GM19025 (cell line): ENCODE measurements around the gene SERP2.

ENCODE experiments used
- ATAC-seq: cut with Tn5 transposase; IDR thresholded peaks from one replicate; pipeline ENCODE4 v1.9.1; 2021; ENCODE audit warnings: mild to moderate bottlenecking, low read depth, moderate library complexity; ENCODE audit not compliant: unreplicated experiment

The SERP2 gene

GRCh38 chr13:44407891-44408290 lies 34.3 kb downstream of the SERP2 start:
- ATAC-seq: no peak

DNA sequence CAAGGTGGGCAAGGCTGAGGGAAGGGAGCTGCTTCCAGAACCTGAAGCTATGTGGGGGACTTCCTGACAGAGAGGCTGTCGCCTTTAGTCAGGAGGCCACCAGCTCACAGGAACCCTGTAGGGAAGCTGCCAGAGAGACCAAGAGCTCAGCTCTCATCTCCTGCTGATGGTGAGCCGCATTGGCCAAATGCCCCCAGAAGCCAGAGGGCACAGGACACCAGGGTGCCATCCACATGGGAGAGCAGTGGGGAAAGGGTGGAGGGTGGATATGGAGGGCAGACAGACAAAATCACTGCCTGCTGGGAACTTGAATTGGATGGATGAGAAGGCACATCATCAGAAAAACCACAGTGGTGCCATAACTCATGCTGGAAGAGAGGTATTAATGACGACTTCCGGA lies 36.0 kb downstream of the SERP2 start:
- no peak for ATAC-seq

DNA sequence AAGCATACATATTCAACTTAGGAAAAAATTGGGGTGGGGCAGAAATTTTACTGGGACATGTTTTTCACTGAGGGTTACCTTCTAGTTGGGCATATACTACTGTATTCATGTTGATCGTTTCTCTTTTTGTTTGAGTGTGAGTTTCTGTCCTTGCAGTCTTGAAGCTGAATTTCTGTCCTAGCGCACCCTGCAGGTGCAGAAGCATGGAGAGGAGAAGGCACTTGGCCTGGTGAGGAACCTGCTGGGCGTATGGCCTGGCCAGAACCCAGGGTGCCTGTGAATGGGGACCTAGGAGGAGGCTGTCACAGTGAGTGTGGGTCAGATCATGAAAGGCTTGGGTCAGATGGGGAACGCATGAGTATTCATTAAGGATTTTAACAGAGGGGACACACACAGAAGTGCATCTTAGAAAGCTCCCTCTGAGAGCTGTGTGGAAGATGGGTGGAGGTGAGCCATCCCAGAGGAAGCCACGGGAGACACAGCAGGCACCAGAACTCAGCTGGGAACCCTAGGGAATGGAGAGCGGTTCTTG lies 36.8 kb downstream of the SERP2 start:
- no peak for ATAC-seq

DNA sequence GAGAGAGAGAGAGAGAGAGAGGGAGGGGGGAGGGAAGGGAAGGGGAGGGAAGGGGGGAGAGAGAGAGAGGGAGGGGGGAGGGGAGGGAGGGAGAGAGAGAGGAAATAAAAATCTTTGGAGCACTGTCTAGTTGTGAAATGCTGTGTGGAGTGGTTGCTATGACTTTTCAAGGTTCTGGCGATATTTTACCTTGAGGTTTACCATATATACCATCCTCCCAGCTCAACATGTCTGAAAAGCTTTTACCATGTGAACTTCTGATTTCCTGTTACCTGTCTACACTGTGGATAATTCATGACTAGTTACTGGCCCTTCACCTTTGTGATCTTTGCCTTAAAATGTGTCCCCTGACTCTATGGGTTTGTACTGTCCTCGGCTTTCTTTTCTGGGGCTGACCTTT lies 38.2 kb downstream of the SERP2 start:
- no peak for ATAC-seq

DNA sequence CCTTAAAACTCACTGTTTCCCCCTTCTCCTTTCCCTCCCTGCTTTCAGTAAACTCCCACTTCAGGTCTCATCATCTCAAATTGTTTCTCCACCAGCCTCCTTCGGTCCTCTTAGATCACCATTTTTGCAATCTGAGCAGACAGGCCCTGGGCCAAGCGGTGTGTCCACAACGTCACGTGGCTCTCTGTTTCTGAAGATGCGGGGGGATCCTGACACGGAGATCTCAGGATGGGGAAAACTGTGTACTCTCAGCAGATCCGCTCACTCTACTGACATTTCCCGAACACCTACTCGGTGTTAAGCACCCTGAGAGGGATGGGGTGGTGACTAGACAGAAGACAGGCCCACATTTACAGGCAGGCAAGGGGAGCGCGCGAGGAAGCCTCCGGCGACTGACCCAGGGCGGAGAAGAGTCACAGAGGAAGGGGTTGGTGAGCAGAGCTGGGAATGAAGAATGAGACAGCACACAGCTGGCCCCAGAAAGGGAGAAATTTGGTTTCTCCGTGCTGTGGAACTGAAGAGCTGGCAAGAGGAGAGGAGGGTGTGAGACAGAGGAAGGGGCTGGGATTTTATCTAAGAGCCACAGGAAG lies 38.8 kb downstream of the SERP2 start:
- no peak for ATAC-seq

GRCh38 chr13:44413095-44413494 lies 39.5 kb downstream of the SERP2 start:
- ATAC-seq: no peak

GRCh38 chr13:44414716-44415115 lies 41.1 kb downstream of the SERP2 start:
- no peak for ATAC-seq

DNA sequence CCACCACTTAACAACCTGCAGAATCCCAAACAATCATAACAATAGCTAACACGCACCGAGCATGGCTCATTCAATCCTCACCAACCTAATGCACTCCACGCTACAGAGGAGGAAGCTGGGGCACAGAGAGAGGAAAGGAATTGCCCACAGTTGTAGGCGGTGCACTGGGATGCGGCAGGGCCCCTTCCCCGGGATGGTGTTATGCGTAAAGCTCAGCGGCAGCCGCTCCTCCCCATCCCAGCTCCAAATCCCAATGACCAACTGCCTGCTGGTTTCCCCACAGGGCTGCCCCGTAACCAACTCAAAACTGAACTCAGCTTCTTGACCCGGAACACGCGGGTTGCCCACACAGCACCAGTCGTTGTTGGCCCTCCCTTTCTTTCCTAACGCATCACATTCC lies 42.2 kb downstream of the SERP2 start:
- ATAC-seq: no peak

DNA sequence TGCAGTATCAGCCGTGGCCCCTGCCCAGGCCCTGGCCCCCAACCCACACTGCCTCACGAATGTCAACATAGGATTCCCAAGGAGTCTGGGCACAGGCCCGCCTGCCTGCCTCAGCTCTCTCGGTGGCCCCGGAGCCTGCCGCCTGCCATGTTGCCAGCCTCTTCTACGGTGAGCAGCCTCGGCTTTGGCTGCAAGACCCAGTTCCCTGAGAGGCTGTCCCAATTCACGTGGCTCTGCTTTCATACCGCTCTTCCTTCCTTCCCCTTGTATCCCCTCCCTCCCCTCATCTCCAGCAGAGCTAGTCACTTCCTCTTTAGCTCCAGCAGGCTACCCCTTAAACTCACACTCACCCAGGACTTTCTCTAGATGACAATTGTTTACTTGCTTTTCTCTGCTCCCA lies 42.7 kb downstream of the SERP2 start:
- ATAC-seq: no peak

- no peak for ATAC-seq
Measured at GRCh38 chr13:44416744-44417143, 43.1 kb downstream of the SERP2 start.

DNA sequence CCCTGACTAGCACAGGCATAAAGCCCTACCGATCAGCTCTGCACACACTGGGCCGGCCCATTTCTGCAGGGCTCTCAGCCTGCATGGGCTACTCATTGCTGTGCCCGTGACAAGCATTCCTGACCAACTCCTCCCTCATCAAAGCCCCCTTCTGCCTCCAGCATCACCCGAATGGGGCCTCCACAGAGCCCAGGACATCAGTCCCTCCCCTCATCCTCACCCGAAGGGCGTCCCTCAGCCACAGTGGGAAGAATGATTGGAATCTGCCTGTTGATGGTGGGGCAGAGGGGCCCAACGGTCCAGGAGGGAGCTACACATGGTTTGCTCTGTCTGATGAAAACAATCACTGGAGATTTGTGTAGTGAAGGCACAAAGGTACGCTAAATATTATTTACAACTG lies 43.8 kb downstream of the SERP2 start:
- no peak for ATAC-seq

DNA sequence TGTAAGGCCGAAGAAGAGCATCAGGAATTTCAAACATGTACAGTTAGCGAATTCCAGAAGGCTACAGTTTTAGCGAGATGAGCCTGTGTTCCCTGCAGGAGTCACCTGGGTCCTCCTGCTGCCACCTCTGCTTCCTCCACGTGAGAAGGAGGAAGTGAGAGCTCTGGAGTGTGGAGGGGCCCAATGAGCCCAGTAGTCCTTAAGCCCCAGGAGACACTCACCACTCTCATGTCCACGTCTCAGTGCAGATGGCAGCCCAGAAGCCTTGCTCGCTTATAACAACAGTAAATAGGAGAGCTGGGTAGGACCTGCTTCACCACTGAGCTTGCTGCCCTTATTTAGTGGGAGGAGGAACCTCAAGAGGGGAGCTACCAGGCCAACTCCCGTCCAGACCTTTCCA lies 44.3 kb downstream of the SERP2 start:
- no peak for ATAC-seq

GRCh38 chr13:44420376-44421220 lies 47.0 kb downstream of the SERP2 start:
- no peak for ATAC-seq

- ATAC-seq: no peak
Measured at GRCh38 chr13:44421853-44422525, 48.4 kb downstream of the SERP2 start.

DNA sequence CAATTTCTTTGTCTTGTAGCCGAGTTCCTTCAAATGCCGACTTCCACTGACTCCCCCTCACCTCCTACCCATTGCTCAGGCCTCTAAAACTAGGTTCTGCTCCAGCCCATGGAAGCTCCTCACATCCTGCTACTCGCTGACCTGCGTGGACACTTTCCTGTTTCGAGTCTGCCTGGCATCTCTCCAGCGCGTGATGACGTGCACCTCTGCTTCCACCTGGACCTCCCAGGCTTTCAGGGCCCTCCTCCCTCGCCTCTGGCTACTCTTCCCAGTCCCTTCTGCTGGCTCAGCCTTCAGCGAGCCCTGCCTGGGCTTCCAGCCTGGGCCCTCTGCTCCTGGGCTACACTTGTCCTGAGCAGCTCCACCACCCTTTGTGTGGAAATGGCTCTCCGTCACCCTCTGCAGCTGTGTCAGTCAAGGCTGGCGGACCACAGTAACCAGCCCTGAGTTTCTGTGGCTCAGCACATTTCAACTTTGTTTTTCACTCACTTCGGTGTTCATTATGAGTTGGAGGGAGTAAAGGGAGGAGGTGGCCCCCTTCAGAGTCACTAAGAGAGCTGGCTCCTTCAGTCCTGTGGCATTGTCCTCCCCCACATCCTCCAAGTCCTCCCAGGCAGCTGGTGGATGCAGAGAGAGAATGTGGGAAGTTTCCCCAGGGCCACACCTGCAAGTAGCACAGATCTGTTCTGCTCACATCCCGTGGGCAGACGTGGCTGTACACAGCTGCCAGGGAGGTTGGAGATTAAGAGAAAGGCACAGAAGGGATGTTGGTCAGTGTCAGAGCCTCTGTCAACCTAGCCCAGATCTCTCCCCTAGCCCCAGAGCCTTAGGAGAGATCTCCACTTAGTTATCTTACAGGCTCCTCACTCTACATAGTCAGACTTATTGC lies 49.4 kb downstream of the SERP2 start:
- ATAC-seq: no peak

DNA sequence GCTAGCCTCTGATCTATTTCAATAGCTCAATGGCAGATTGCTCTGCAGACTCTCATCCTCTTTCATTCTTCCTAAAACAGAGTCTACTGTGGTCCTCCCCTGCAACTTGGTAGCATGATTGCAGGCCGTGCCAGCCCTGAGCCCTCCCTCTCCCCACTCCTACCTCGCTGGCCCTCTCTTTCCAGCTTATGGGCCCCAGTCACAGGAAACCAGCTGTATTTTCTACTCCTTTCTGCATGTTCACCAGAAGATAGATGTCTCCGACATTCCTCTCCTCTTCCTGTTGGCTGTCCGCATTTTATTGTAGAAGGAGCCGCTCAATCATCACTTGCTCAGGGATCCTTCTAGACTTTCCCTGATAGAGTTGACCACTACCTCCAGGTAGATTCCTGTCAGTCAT lies 50.2 kb downstream of the SERP2 start:
- no peak for ATAC-seq

DNA sequence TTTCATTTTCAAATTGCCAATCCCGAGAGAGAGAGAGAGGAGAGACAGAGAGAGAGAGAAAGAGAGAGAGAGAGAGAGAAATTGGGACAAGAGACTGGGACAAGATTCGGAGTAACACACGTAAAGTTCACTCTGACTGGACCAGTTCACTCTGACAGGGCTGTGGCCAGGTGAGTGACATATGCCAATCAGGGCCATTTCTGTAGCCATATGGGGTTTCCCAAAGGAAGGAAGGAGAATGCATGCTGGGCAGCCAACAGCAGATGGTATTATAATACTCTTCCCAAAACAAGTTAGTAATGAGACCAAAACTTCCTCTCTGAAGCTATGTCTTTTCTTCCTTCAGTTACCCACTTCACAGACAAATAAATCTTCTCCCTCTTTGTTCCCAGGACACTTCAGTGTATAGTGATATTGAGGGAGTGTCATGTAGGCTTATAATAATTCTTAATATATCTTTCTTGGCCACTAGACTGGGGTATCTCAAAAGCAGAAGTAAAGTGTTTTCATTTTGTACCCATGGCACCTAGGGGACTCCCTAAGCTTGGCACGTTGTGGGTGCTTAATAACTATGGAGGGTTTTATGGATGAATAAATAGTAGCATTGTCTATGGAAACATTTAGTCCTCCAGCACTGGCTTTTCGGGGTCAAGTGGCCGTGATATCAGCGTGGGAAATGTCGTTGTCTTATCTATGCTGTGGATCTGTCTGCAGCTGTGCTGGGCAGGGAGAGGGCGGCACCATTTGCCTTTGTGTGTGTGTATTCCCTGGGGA lies 51.6 kb downstream of the SERP2 start:
- no peak for ATAC-seq

DNA sequence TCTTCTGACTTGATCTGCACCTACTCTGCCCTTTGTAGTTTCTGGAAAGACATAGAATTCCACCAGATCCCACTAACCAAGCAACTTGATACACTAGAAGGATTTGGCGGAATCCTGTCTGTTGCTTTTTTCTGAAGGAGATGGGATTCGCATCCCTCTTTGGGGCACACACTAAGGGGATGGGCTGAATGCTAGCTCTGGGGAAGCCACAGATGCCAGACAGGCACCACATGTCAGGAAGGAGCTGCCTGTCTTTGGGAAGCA lies 52.1 kb downstream of the SERP2 start:
- no peak for ATAC-seq

GRCh38 chr13:44426461-44426860 lies 52.8 kb downstream of the SERP2 start:
- ATAC-seq: no peak

GRCh38 chr13:44429311-44429710 lies 55.7 kb downstream of the SERP2 start:
- ATAC-seq: no peak
